ENCODE data around the gene PRR7. TPM values are rescaled to one million over a fixed set of nuclear protein-coding genes. Genes with fewer than 3 reads are reported as not detected.

Gene PRR7
- total RNA-seq, 1 experiment from 2014 or later = 39.2 TPM

GRCh38 chr5:177421062-177421798, 25.4 kb upstream of the PRR7 start:
- DNase-seq (ENCODE audit: low read depth, low spot score) = no peak
- no peak for ATAC-seq
- no peak overlapping the region for H3K4me3 ChIP-seq (ENCODE audit: low read depth in 2 of 2, low read length in 2 of 2)
- ChIA-PET POLR2A (interaction anchor here (0.6 kb wide), 1 partner anchor 26 kb away, joined by 4 read pairs; the partner anchor contains the start of gene PRR7), CTCF (no interaction called here)
- no peaks in the 10 kb centered on the region for H3K27me3 ChIP-seq (ENCODE audit: control insufficient read depth, insufficient read depth, low read length)
- peaks cover 7% of the 10 kb centered on the region for H3K4me1 ChIP-seq (ENCODE audit: control insufficient read depth, insufficient read depth, low read length)
- no peak overlapping the region for H3K27ac ChIP-seq (ENCODE audit: low read length)
- in situ Hi-C loops (cut with HindIII; ENCODE audit: low pct_unique_long_range_greater_than_20kb, low sequenced_read_pairs) = no loop called here
- BruUV-seq (replicated peaks) = no TSS peak
- no peaks in the 10 kb centered on the region for H3K36me3 ChIP-seq (ENCODE audit: control insufficient read depth, insufficient read depth, low read length)
- intact Hi-C loops (cut with micrococcal nuclease; ENCODE audit: unreplicated experiment) = no loop called here
- TF ChIP-seq CTCF (IDR thresholded peaks at IDR 0.05) = no peak
- TF ChIP-seq, protein P1, sequence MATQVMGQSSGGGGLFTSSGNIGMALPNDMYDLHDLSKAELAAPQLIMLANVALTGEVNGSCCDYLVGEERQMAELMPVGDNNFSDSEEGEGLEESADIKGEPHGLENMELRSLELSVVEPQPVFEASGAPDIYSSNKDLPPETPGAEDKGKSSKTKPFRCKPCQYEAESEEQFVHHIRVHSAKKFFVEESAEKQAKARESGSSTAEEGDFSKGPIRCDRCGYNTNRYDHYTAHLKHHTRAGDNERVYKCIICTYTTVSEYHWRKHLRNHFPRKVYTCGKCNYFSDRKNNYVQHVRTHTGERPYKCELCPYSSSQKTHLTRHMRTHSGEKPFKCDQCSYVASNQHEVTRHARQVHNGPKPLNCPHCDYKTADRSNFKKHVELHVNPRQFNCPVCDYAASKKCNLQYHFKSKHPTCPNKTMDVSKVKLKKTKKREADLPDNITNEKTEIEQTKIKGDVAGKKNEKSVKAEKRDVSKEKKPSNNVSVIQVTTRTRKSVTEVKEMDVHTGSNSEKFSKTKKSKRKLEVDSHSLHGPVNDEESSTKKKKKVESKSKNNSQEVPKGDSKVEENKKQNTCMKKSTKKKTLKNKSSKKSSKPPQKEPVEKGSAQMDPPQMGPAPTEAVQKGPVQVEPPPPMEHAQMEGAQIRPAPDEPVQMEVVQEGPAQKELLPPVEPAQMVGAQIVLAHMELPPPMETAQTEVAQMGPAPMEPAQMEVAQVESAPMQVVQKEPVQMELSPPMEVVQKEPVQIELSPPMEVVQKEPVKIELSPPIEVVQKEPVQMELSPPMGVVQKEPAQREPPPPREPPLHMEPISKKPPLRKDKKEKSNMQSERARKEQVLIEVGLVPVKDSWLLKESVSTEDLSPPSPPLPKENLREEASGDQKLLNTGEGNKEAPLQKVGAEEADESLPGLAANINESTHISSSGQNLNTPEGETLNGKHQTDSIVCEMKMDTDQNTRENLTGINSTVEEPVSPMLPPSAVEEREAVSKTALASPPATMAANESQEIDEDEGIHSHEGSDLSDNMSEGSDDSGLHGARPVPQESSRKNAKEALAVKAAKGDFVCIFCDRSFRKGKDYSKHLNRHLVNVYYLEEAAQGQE (IDR thresholded peaks at IDR 0.05; ENCODE audit: insufficient read depth in 1 of 2, low read depth in 2 of 2, low read length in 1 of 2) = no peak
- TF ChIP-seq TCF7L2 (IDR thresholded peaks at IDR 0.05; ENCODE audit: low read depth, low read length) = no peak
- no peak for TF ChIP-seq SIN3A (IDR thresholded peaks at IDR 0.05; ENCODE audit: borderline replicate concordance, insufficient read depth, low read depth, low read length)
- no peak for TF ChIP-seq POLR2AphosphoS5 (IDR thresholded peaks at IDR 0.05; ENCODE audit: low read depth, low read length)
- no peaks in the 10 kb centered on the region for H3K9me3 ChIP-seq (ENCODE audit: control insufficient read depth, insufficient read depth, low read depth, low read length)

GRCh38 chr5:177423671-177424070, 22.9 kb upstream of the PRR7 start:
- intact Hi-C loops (cut with micrococcal nuclease; ENCODE audit: unreplicated experiment) = no loop called here
- no peaks in the 10 kb centered on the region for H3K27me3 ChIP-seq (ENCODE audit: control insufficient read depth, insufficient read depth, low read length)
- in situ Hi-C loops (cut with HindIII; ENCODE audit: low pct_unique_long_range_greater_than_20kb, low sequenced_read_pairs) = no loop called here
- ChIA-PET CTCF (interaction anchor here (1.2 kb wide), 1 partner anchor 20 kb away, joined by 3 read pairs; no protein-coding TSS in a partner anchor), POLR2A (no interaction called here)
- no peak for ATAC-seq
- H3K9me3 ChIP-seq (ENCODE audit: control insufficient read depth, insufficient read depth, low read depth, low read length) = no peaks in the 10 kb centered on the region
- H3K27ac ChIP-seq (ENCODE audit: low read length) = no peak overlapping the region
- DNase-seq (ENCODE audit: low read depth, low spot score) = no peak
- H3K4me1 ChIP-seq (ENCODE audit: control insufficient read depth, insufficient read depth, low read length) = peaks cover 18% of the 10 kb centered on the region
- no TSS peak for BruUV-seq (replicated peaks)
- H3K36me3 ChIP-seq (ENCODE audit: control insufficient read depth, insufficient read depth, low read length) = peaks cover 2% of the 10 kb centered on the region; the same call in 1 of the 2 replicates
- no peak overlapping the region for H3K4me3 ChIP-seq (ENCODE audit: low read depth in 2 of 2, low read length in 2 of 2)
- TF ChIP-seq CTCF (IDR thresholded peaks at IDR 0.05) (no peak), TCF7L2 (IDR thresholded peaks at IDR 0.05; ENCODE audit: low read depth, low read length) (no peak), POLR2AphosphoS5 (IDR thresholded peaks at IDR 0.05; ENCODE audit: low read depth, low read length) (no peak), SIN3A (IDR thresholded peaks at IDR 0.05; ENCODE audit: borderline replicate concordance, insufficient read depth, low read depth, low read length) (no peak)
- TF ChIP-seq, protein P1 (IDR thresholded peaks at IDR 0.05; ENCODE audit: insufficient read depth in 1 of 2, low read depth in 2 of 2, low read length in 1 of 2) = no peak

Data from Panc1 (cell line).